Heart right ventricle (tissue), 16 donors: Measurements from ENCODE around the gene NAA35. TPM values are rescaled to one million over a fixed set of nuclear protein-coding genes. Genes with fewer than 3 reads are reported as not detected.

ENCODE experiments used
- ATAC-seq, 8 donors: fragments of 200-7000 bp; cut with Tn5 transposase; one replicate each; pipeline ENCODE4 v1.9.1; 2020; ENCODE audit warnings: mild to moderate bottlenecking in 8 of 8, moderate library complexity in 8 of 8, moderate number of reproducible peaks in 1 of 8
- DNase-seq, 2 donors: peaks; one replicate each; pipeline ENCODE4 v3.0.0-alpha.2; 2020
- H3K27ac ChIP-seq, 10 donors: fragments of 200-600 bp; sonication (generic) in 2 of 10; one replicate each; pipeline versions ENCODE4 v1.5.0 to v1.8.0; 2020 to 2022; ENCODE audit warnings: mild to moderate bottlenecking in 3 of 10
- H3K27me3 ChIP-seq, 7 donors: fragments of 200-600 bp; one replicate each; pipeline ENCODE4 v1.8.0; 2021 to 2022; ENCODE audit warnings: mild to moderate bottlenecking in 2 of 7
- H3K36me3 ChIP-seq, 9 donors: fragments of 200-600 bp; sonication (generic) in 1 of 9; one replicate each; pipeline versions ENCODE4 v1.5.0 to v1.8.0; 2020 to 2022; ENCODE audit warnings: mild to moderate bottlenecking in 2 of 9
- H3K4me1 ChIP-seq, 9 donors: fragments of 200-600 bp; sonication (generic) in 1 of 9; one replicate each; pipeline versions ENCODE4 v1.5.0 to v1.8.0; 2020 to 2022; ENCODE audit warnings: mild to moderate bottlenecking in 4 of 9
- H3K4me3 ChIP-seq, 10 donors: fragments of 200-600 bp; sonication (generic) in 2 of 10; one replicate each; pipeline versions ENCODE4 v1.5.0 to v1.8.0; 2020 to 2022; ENCODE audit warnings: mild to moderate bottlenecking in 7 of 10, moderate library complexity in 2 of 10
- H3K9me3 ChIP-seq, 11 donors: fragments of 200-600 bp in 10 of 11; sonication (generic) in 2 of 11; one replicate each; pipeline versions ENCODE4 v1.5.0 to v1.8.0; 2013 to 2022; ENCODE audit warnings: mild to moderate bottlenecking in 2 of 11, control low read depth in 1 of 11, moderate library complexity in 1 of 11
- CTCF ChIP-seq, 9 donors: fragments of 200-600 bp; sonication (generic) in 2 of 9; IDR thresholded peaks; one replicate each; pipeline versions ENCODE4 v1.5.0 to v1.8.0; 2021 to 2022; ENCODE audit warnings: antibody characterized with exemption in 9 of 9, mild to moderate bottlenecking in 5 of 9, moderate library complexity in 1 of 9
- WGBS, 2 donors: extraction: QIAGEN DNeasy Blood & Tissue Kit; methylation state at CpG; one replicate each; pipeline ENCODE4 v1.1.7; 2013; ENCODE audit warnings: inconsistent platforms in 1 of 2; 5-methylcytosine and 5-hydroxymethylcytosine counted together
- intact Hi-C, 10 donors: fragments of 100-400 bp; cut with DNase I; formaldehyde crosslinking; loops; one replicate each; pipeline versions ENCODE4 v1.11.1 to v1.14.2; 2022
- polyA plus RNA-seq, 2 donors: library from polyadenylated mRNA; stranded (reverse); fragments of 200-250 nt; gene quantifications; one replicate each; pipeline ENCODE4 v1.2.3, GENCODE V29; 2013
- total RNA-seq, 10 donors: library from RNA; stranded (reverse); fragmentation: NEBNext Ultra II Directional in 3 of 10; extraction: Animal tissue kit (Norgen Biotek cat#: 25700) in 3 of 10; gene quantifications; one replicate each; pipeline versions ENCODE4 v1.2.1 to v1.2.4, GENCODE V29; 2021 to 2023
- donor health status: Arrhythmogenic right ventricular cardiomyopathy.
- donor health status: ischemic (EF 13 %, LVEDD 7.1; RV severe dilation, severe dysfunction).
- donor health status: healthy with polysubstance abuse.
- donor health status: DM: no; HTN: yes; CAD: no.
- donor health status: DM: no; HTN: no; CAD: no.
- donor health status: ischemic (EF 25% LVEDD 6.9; RV normal size, moderate dysfunction).
- donor health status: ischemic (EF 25% LVEDD 5.7; RV mildly dilated, moderate dysfunction).
- donor health status: healthy.
- donor health status: DM: yes; HTN: yes; CAD: no.
- donor health status: Ischemic cardiomyopathy.
- donor health status: ischemic (EF 35%, LVEDD 5.7; RV mildly dilated, moderate dysfunction).
- donor health status: nonischemic (EF 11% LVEDD 7.7; RV severe dilation, severe dysfunction).
- donor health status: DM: yes; HTN: yes; CAD: no.
- donor health status: PGD.
- donor health status: ischemic (EF 29% LVEDD 5.4; RV normal size, mild dysfunction).
- donor health status: nonischemic (EF 23%, LVEDD 6.1; RV moderate dilation, normal function).

Gene NAA35
- total and polyA plus RNA-seq, 12 donors = 3.8 to 21.2 (median 17.7) TPM

- Histone ChIP-seq H3K36me3 (peaks cover 0 to 76% (median 0%) of the 10 kb centered on the region in 9 donors), H3K9me3 (no peaks in the 10 kb centered on the region), H3K27me3 (no peaks in the 10 kb centered on the region), H3K4me1 (peaks cover 0 to 39% (median 22%) of the 10 kb centered on the region in 9 donors), H3K4me3 (no peak overlapping the region), H3K27ac (peak overlapping the region in 1 of 10 donors; percentile 30)
- intact Hi-C loops = no loop called here
- 69 to 70% methylated on average over 4 of the region's 4 CpGs for WGBS, 2 donors
- DNase-seq (no peak), ATAC-seq (peak in 1 of 8 donors; percentile 26)
- no peak for TF ChIP-seq CTCF (IDR thresholded peaks at IDR 0.05)
These were observed 8.8 kb downstream of the NAA35 start for GRCh38 chr9:85949586-85950335.

- H3K4me1 ChIP-seq = peaks cover 0 to 15% (median 9%) of the 10 kb centered on the region in 9 donors
- H3K4me3 ChIP-seq = no peak overlapping the region
- intact Hi-C loops = loop anchor here in 1 of 10 donors (10.0 kb wide), 1 partner anchor 65 kb away; no protein-coding TSS in a partner anchor
- no peaks in the 10 kb centered on the region for H3K27me3 ChIP-seq
- DNase-seq (no peak), ATAC-seq (no peak)
- H3K36me3 ChIP-seq = peaks cover 0 to 84% (median 8%) of the 10 kb centered on the region in 9 donors
- WGBS, 2 donors = 75 to 76% methylated on average over 3 of the region's 3 CpGs
- no peak for TF ChIP-seq CTCF (IDR thresholded peaks at IDR 0.05)
- no peaks in the 10 kb centered on the region for H3K9me3 ChIP-seq
- peak overlapping the region in 2 of 10 donors; percentile 17 to 41 for H3K27ac ChIP-seq
These were observed 19.0 kb downstream of the NAA35 start for GRCh38 chr9:85959955-85960354.

- WGBS, 2 donors = 44 to 55% methylated on average over 3 of the region's 3 CpGs
- ATAC-seq = peak in 5 of 8 donors; percentile 46 to 72 (median 58)
- intact Hi-C loops = loop anchor here in 1 of 10 donors (10.0 kb wide), 1 partner anchor 64 kb away; no protein-coding TSS in a partner anchor
- no peaks in the 10 kb centered on the region for H3K27me3 ChIP-seq
- H3K36me3 ChIP-seq = peaks cover 0 to 91% (median 8%) of the 10 kb centered on the region in 9 donors
- no peak overlapping the region for H3K4me3 ChIP-seq
- H3K9me3 ChIP-seq = no peaks in the 10 kb centered on the region
- H3K4me1 ChIP-seq = peaks cover 0 to 15% (median 9%) of the 10 kb centered on the region in 9 donors
- H3K27ac ChIP-seq = peak overlapping the region in 2 of 10 donors; percentile 17 to 41
- DNase-seq = peak in 1 of 2 donors; percentile 23
- TF ChIP-seq CTCF (IDR thresholded peaks at IDR 0.05) = no peak
These were observed 19.7 kb downstream of the NAA35 start for GRCh38 chr9:85960688-85961093.

- peaks cover 0 to 88% (median 8%) of the 10 kb centered on the region in 9 donors for H3K36me3 ChIP-seq
- H3K27ac ChIP-seq = no peak overlapping the region
- no peak for ATAC-seq
- no peaks in the 10 kb centered on the region for H3K27me3 ChIP-seq
- WGBS, 2 donors = 86 to 89% methylated on average over 3 of the region's 3 CpGs
- intact Hi-C loops = loop anchor here in 1 of 10 donors (10.0 kb wide), 1 partner anchor 60 kb away; no protein-coding TSS in a partner anchor
- H3K4me1 ChIP-seq = peaks cover 0 to 17% (median 5%) of the 10 kb centered on the region in 9 donors
- no peak for TF ChIP-seq CTCF (IDR thresholded peaks at IDR 0.05)
- no peak overlapping the region for H3K4me3 ChIP-seq
- no peaks in the 10 kb centered on the region for H3K9me3 ChIP-seq
- no peak for DNase-seq
These were observed 23.6 kb downstream of the NAA35 start for GRCh38 chr9:85964526-85964925.
